B cell (primary cell): ENCODE results near the gene SAP130. TPM values are rescaled to one million over a fixed set of nuclear protein-coding genes. Genes with fewer than 3 reads are reported as not detected.

ENCODE experiments used
- ATAC-seq: fragments of 200-7000 bp; cut with Tn5 transposase; one replicate; pipeline ENCODE4 v1.10.0; 2021; ENCODE audit warnings: low read depth, mild to moderate bottlenecking, moderate number of reproducible peaks, moderate library complexity
- CTCF ChIA-PET: fragments of 350-600 bp; sonication (Branson Sonifier 250); formaldehyde crosslinking; loops from one replicate; lab custom pipeline; 2021; ENCODE audit warnings: antibody characterized with exemption, inconsistent platforms; lab: Charles Lee
- POLR2A ChIA-PET: fragments of 350-600 bp; sonication (Branson Sonifier 250); formaldehyde crosslinking; loops from one replicate; lab custom pipeline; 2021; ENCODE audit warnings: antibody characterized with exemption; lab: Charles Lee
- DNase-seq: peaks from one replicate; pipeline ENCODE4 v3.0.0; 2013
- H2AFZ ChIP-seq: 2 replicates; pipeline ENCODE4 v1.6.1; 2012; ENCODE audit warnings: mild to moderate bottlenecking, low read depth, low read length; ENCODE audit not compliant: insufficient read depth, poor library complexity, severe bottlenecking
- H3K27ac ChIP-seq, 2 donors: 1 replicate in 1 of 2; 2 replicates in 1 of 2; pipeline ENCODE4 v1.5.1; 2012 to 2013; ENCODE audit warnings: low read length in 2 of 2, mild to moderate bottlenecking in 2 of 2, moderate library complexity in 1 of 2
- H3K27me3 ChIP-seq, 4 experiments: fragments of 200-600 bp in 1 of 4; sonication (generic) in 1 of 4; replicated peaks in 1 of 4; 1 replicate in 2 of 4; 2 replicates in 2 of 4; pipeline versions ENCODE4 v1.6.1 to v1.7.0; 2013 to 2016; ENCODE audit warnings: low read length in 3 of 4, mild to moderate bottlenecking in 2 of 4, mixed read lengths in 1 of 4, moderate library complexity in 1 of 4; ENCODE audit not compliant: insufficient read depth in 4 of 4, control insufficient read depth in 3 of 4; ENCODE audit errors: control extremely low read depth in 1 of 4
- H3K36me3 ChIP-seq, 2 experiments: replicated peaks in 1 of 2; 1 replicate in 1 of 2; 2 replicates in 1 of 2; pipeline versions ENCODE4 v1.6.1 to v1.7.1; 2013; ENCODE audit warnings: low read length in 1 of 2; ENCODE audit not compliant: insufficient read depth in 2 of 2, control insufficient read depth in 1 of 2; ENCODE audit errors: control extremely low read depth in 1 of 2, extremely low read depth in 1 of 2
- H3K4me1 ChIP-seq, 2 donors: fragments of 200-600 bp in 1 of 2; sonication (generic) in 1 of 2; 1 replicate in 1 of 2; 2 replicates in 1 of 2; pipeline versions ENCODE4 v1.5.1 to v1.6.1; 2013 to 2017; ENCODE audit warnings: low read length in 2 of 2; ENCODE audit not compliant: control insufficient read depth in 2 of 2, insufficient read depth in 2 of 2
- H3K4me2 ChIP-seq: replicated peaks from 2 replicates; pipeline ENCODE3; 2012; ENCODE audit warnings: mild to moderate bottlenecking, low read depth, low read length; ENCODE audit not compliant: poor library complexity, severe bottlenecking
- H3K4me3 ChIP-seq, 5 experiments: fragments of 200-600 bp in 1 of 5; sonication (generic) in 1 of 5; 1 replicate in 3 of 5; 2 replicates in 2 of 5; pipeline versions ENCODE4 v1.5.1 to v1.7.0; 2011 to 2016; ENCODE audit warnings: low read length in 4 of 5, mild to moderate bottlenecking in 4 of 5, low read depth in 2 of 5, control low read depth in 1 of 5, moderate library complexity in 1 of 5; ENCODE audit not compliant: insufficient read depth in 1 of 5; ENCODE audit errors: control extremely low read depth in 1 of 5, extremely low read depth in 1 of 5
- H3K79me2 ChIP-seq: fragments of 200-600 bp; sonication (generic); one replicate; pipeline ENCODE4 v1.6.0; 2016; ENCODE audit warnings: low read length; ENCODE audit not compliant: control insufficient read depth, insufficient read depth
- H3K9ac ChIP-seq: fragments of 200-600 bp; sonication (generic); 2 replicates; pipeline ENCODE4 v1.6.1; 2017; ENCODE audit warnings: mild to moderate bottlenecking, low read length, moderate library complexity
- H3K9me3 ChIP-seq, 3 donors: one replicate each; pipeline versions ENCODE4 v1.6.1 to v1.7.1; 2013; ENCODE audit warnings: low read length in 2 of 3; ENCODE audit not compliant: control insufficient read depth in 2 of 3, insufficient read depth in 1 of 3; ENCODE audit errors: control extremely low read depth in 1 of 3
- H4K20me1 ChIP-seq: 2 replicates; pipeline ENCODE4 v1.6.0; 2012; ENCODE audit warnings: mild to moderate bottlenecking, low read length; ENCODE audit not compliant: insufficient read depth, control insufficient read depth, poor library complexity, severe bottlenecking
- H3K27ac Mint-ChIP-seq: one replicate; pipeline ENCODE4 v1.8.0; 2021; ENCODE audit warnings: mixed read lengths
- H3K27me3 Mint-ChIP-seq: one replicate; pipeline ENCODE4 v1.8.0; 2021; ENCODE audit warnings: mixed read lengths
- H3K4me1 Mint-ChIP-seq: one replicate; pipeline ENCODE4 v1.8.0; 2021; ENCODE audit warnings: mixed read lengths
- H3K4me3 Mint-ChIP-seq: one replicate; pipeline ENCODE4 v1.8.0; 2021; ENCODE audit warnings: mixed read lengths
- H3K9me3 Mint-ChIP-seq: one replicate; pipeline ENCODE4 v1.8.0; 2022; ENCODE audit warnings: mixed read lengths; ENCODE audit not compliant: insufficient read depth
- CTCF ChIP-seq: fragments of 200-600 bp; IDR thresholded peaks from one replicate; pipeline ENCODE4 v1.8.0; 2022; ENCODE audit warnings: antibody characterized with exemption, mild to moderate bottlenecking
- EZH2 ChIP-seq: IDR thresholded peaks from 2 replicates; pipeline ENCODE4 v1.6.1; 2012; ENCODE audit warnings: borderline replicate concordance, low read depth, mild to moderate bottlenecking, moderate library complexity, low read length; ENCODE audit not compliant: insufficient read depth, poor library complexity, severe bottlenecking
- whole genome bisulfite sequencing: methylation state at CpG from one replicate; pipeline ENCODE4 v1.1.5; 2013; ENCODE audit warnings: missing lambda C conversion rate; ENCODE audit not compliant: insufficient coverage; 5-methylcytosine and 5-hydroxymethylcytosine counted together
- intact Hi-C: fragments of 100-400 bp; cut with micrococcal nuclease; formaldehyde crosslinking; loops from one replicate; pipeline ENCODE4 v1.10.0; 2022
- polyA plus RNA-seq: library from polyadenylated mRNA; depleted of rRNA; stranded (reverse); fragments of >200 nt; gene quantifications from 2 replicates; pipeline ENCODE4 v1.2.3, GENCODE V29; 2012
- total RNA-seq, 2 donors: library from RNA; stranded (reverse); fragments of 120-200 nt in 1 of 2; gene quantifications; 1 replicate in 1 of 2; 2 replicates in 1 of 2; pipeline versions ENCODE4 v1.2.3 to v1.2.4, GENCODE V29; 2013 to 2022

The SAP130 gene
- total and polyA plus RNA-seq, 2 donors (not counting 1 experiment from before 2014, with no cell fraction given): 13.4 to 40.1 TPM

- no peak overlapping the region for H3K27ac Mint-ChIP-seq
- H3K4me1 Mint-ChIP-seq: no peaks in the 10 kb centered on the region
- intact Hi-C loops: no loop called here
- Histone ChIP-seq H3K36me3 (peaks cover 4 to 60% of the 10 kb centered on the region in 2 experiments), H3K27me3 (no peaks in the 10 kb centered on the region), H4K20me1 (no peaks in the 10 kb centered on the region), H3K9me3 (no peaks in the 10 kb centered on the region), H3K4me1 (no peaks in the 10 kb centered on the region), H3K27ac (no peak overlapping the region), H3K9ac (no peak overlapping the region), H3K4me2 (no peak overlapping the region), H2AFZ (no peak overlapping the region), H3K4me3 (no peak overlapping the region), H3K79me2 (no peaks in the 10 kb centered on the region)
- ATAC-seq: no peak
- WGBS: 100% methylated on average over 1 of the region's 2 CpGs
- CTCF ChIA-PET: no interaction called here
- POLR2A ChIA-PET: no interaction called here
- H3K4me3 Mint-ChIP-seq: no peak overlapping the region
- TF ChIP-seq EZH2 (no peak), CTCF (no peak)
- no peaks in the 10 kb centered on the region for H3K9me3 Mint-ChIP-seq
- DNase-seq: no peak
- no peaks in the 10 kb centered on the region for H3K27me3 Mint-ChIP-seq
Measured at GRCh38 chr2:127993659-127994058, 34.2 kb downstream of the SAP130 start.

- no peak for ATAC-seq
Measured at GRCh38 chr2:127991742-127992141, 36.1 kb downstream of the SAP130 start.

More at GRCh38 chr2:127991742-127992141, 36.1 kb downstream of the SAP130 start:
- DNase-seq: no peak
- Histone ChIP-seq H3K4me1 (no peaks in the 10 kb centered on the region), H3K79me2 (no peaks in the 10 kb centered on the region), H2AFZ (no peak overlapping the region), H3K9me3 (no peaks in the 10 kb centered on the region), H3K27ac (no peak overlapping the region), H3K36me3 (peaks cover 8 to 54% of the 10 kb centered on the region in 2 experiments), H3K4me3 (no peak overlapping the region), H3K27me3 (no peaks in the 10 kb centered on the region), H3K4me2 (no peak overlapping the region), H4K20me1 (no peaks in the 10 kb centered on the region), H3K9ac (no peak overlapping the region)
- no peak overlapping the region for H3K27ac Mint-ChIP-seq
- TF ChIP-seq EZH2: no peak
- H3K27me3 Mint-ChIP-seq: no peaks in the 10 kb centered on the region
- CTCF ChIA-PET: no interaction called here
- intact Hi-C loops: no loop called here
- H3K4me1 Mint-ChIP-seq: no peaks in the 10 kb centered on the region
- no peaks in the 10 kb centered on the region for H3K9me3 Mint-ChIP-seq
- POLR2A ChIA-PET: no interaction called here
- no peak overlapping the region for H3K4me3 Mint-ChIP-seq
- 100% methylated on average over 3 of the region's 5 CpGs for WGBS
